Thyroid gland (tissue), 4 donors: ENCODE results near the gene ZXDC.

Source experiments
- POLR2A ChIP-seq, 2 donors: fragments of 450-650 bp; IDR thresholded peaks; one replicate each; pipeline ENCODE4 v1.6.1; 2017; ENCODE audit warnings: antibody characterized with exemption in 2 of 2, mild to moderate bottlenecking in 2 of 2, moderate library complexity in 1 of 2
- TF ChIP-seq, protein P1 (sequence below), 6 experiments: fragments of 200-600 bp in 3 of 6; fragments of 450-650 bp in 3 of 6; sonication (generic) in 3 of 6; IDR thresholded peaks; one replicate each; pipeline ENCODE4 v1.5.1; 2016 to 2019; ENCODE audit warnings: antibody characterized with exemption in 6 of 6, mild to moderate bottlenecking in 2 of 6, inconsistent platforms in 1 of 6, moderate library complexity in 1 of 6

DNA sequence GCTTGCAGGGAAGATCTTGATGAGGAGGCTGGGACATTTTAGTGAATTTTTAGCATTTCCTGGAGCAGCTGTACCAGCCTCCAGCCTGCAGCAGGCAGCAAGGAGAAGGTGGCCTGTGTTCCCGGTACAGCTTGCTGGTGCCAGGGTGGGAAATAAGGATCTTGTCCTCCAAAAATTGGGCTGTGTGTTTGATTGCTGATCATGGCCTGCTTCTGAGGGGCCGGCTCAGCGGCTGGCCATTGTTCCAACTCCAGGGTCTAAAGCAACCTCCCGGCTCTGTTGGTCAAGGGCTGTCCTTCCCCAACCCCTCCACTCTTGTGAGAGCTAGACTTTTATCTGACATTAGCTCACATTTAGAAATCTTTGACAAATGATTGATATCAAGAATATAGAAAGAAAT lies 75.9 kb downstream of the ZXDC start:
- TF ChIP-seq POLR2A (IDR thresholded peaks at IDR 0.05), result no peak
- TF ChIP-seq, protein P1, sequence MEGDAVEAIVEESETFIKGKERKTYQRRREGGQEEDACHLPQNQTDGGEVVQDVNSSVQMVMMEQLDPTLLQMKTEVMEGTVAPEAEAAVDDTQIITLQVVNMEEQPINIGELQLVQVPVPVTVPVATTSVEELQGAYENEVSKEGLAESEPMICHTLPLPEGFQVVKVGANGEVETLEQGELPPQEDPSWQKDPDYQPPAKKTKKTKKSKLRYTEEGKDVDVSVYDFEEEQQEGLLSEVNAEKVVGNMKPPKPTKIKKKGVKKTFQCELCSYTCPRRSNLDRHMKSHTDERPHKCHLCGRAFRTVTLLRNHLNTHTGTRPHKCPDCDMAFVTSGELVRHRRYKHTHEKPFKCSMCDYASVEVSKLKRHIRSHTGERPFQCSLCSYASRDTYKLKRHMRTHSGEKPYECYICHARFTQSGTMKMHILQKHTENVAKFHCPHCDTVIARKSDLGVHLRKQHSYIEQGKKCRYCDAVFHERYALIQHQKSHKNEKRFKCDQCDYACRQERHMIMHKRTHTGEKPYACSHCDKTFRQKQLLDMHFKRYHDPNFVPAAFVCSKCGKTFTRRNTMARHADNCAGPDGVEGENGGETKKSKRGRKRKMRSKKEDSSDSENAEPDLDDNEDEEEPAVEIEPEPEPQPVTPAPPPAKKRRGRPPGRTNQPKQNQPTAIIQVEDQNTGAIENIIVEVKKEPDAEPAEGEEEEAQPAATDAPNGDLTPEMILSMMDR (IDR thresholded peaks at IDR 0.05), result no peak
